SK-N-SH (cell line): ENCODE data around the gene CYSTM1. TPM values are rescaled to one million over a fixed set of nuclear protein-coding genes. Genes with fewer than 3 reads are reported as not detected.

Source experiments
- CTCF ChIA-PET: fragments of 300-600, 350-600 bp; formaldehyde crosslinking; extraction: SDS; loops from one replicate; lab custom pipeline; 2021; lab: Yijun Ruan, JAX
- POLR2A ChIA-PET: fragments of 350-600 bp; sonication (Branson Sonifier 250); formaldehyde crosslinking; extraction: SDS; loops from one replicate; lab custom pipeline; 2020; ENCODE audit warnings: antibody characterized with exemption, inconsistent platforms; lab: Yijun Ruan, JAX
- DNase-seq: peaks from one replicate; pipeline ENCODE4 v3.0.0; 2012
- H2AFZ ChIP-seq: fragments of 200-600 bp; sonication (generic); 2 replicates; pipeline ENCODE4 v1.8.1; 2016; ENCODE audit warnings: antibody characterized with exemption, mild to moderate bottlenecking, low read depth
- H3F3A ChIP-seq: fragments of 200-600 bp; sonication (generic); replicated peaks from 2 replicates; pipeline ENCODE3; 2016; ENCODE audit warnings: antibody characterized with exemption, mild to moderate bottlenecking; ENCODE audit not compliant: insufficient read depth
- H3K27ac ChIP-seq, 2 experiments: fragments of 200-500 bp in 1 of 2; fragments of 200-600 bp in 1 of 2; sonication (Bioruptor generic) in 1 of 2; sonication (generic), shearing (Covaris generic) in 1 of 2; 2 replicates each; pipeline versions ENCODE4 v1.5.1 to v1.6.1; 2014 to 2016; ENCODE audit warnings: low read depth in 2 of 2, inconsistent platforms in 1 of 2, low read length in 1 of 2, mild to moderate bottlenecking in 1 of 2, mixed read lengths in 1 of 2
- H3K27me3 ChIP-seq: fragments of 200-600 bp; sonication (generic), shearing (Covaris generic); 2 replicates; pipeline ENCODE4 v1.6.1; 2016; ENCODE audit warnings: mixed run types; ENCODE audit not compliant: insufficient read depth
- H3K36me3 ChIP-seq, 2 experiments: fragments of 200-500 bp in 1 of 2; fragments of 200-600 bp in 1 of 2; sonication (Bioruptor generic) in 1 of 2; sonication (generic) in 1 of 2; replicated peaks in 1 of 2; 2 replicates each; pipeline versions ENCODE3 to v1.5.1; 2014 to 2016; ENCODE audit warnings: low read length in 1 of 2, mild to moderate bottlenecking in 1 of 2; ENCODE audit not compliant: insufficient read depth in 2 of 2, control insufficient read depth in 1 of 2
- H3K4me1 ChIP-seq, 2 experiments: fragments of 200-500 bp in 1 of 2; fragments of 200-600 bp in 1 of 2; sonication (Bioruptor generic) in 1 of 2; sonication (generic), shearing (Covaris generic) in 1 of 2; 2 replicates each; pipeline versions ENCODE4 v1.5.1 to v1.6.1; 2014 to 2016; ENCODE audit warnings: low read depth in 1 of 2, low read length in 1 of 2, mixed run types in 1 of 2; ENCODE audit not compliant: insufficient read depth in 2 of 2, control insufficient read depth in 1 of 2
- H3K4me2 ChIP-seq: fragments of 200-600 bp; sonication (generic), shearing (Covaris generic); 2 replicates; pipeline ENCODE4 v1.6.1; 2017; ENCODE audit warnings: mixed run types
- H3K4me3 ChIP-seq, 2 experiments: fragments of 200-500 bp in 1 of 2; fragments of 200-600 bp in 1 of 2; sonication (Bioruptor generic) in 1 of 2; sonication (generic), shearing (Covaris generic) in 1 of 2; 2 replicates each; pipeline versions ENCODE4 v1.5.1 to v1.8.1; 2014 to 2016; ENCODE audit warnings: low read depth in 2 of 2, inconsistent platforms in 1 of 2, low read length in 1 of 2, mild to moderate bottlenecking in 1 of 2, mixed read lengths in 1 of 2, moderate library complexity in 1 of 2
- H3K79me2 ChIP-seq: fragments of 200-600 bp; sonication (generic); 2 replicates; pipeline ENCODE4 v1.8.1; 2017; ENCODE audit warnings: mild to moderate bottlenecking; ENCODE audit not compliant: insufficient read depth
- H3K9ac ChIP-seq: fragments of 200-600 bp; sonication (generic); 2 replicates; pipeline ENCODE4 v1.6.1; 2017; ENCODE audit warnings: mixed run types
- H3K9me2 ChIP-seq: fragments of 200-600 bp; sonication (generic); 2 replicates; pipeline ENCODE4 v1.6.1; 2017; ENCODE audit warnings: mixed run types
- H3K9me3 ChIP-seq: fragments of 200-600 bp; sonication (generic); 2 replicates; pipeline ENCODE4 v1.6.1; 2017; ENCODE audit warnings: mixed run types, mild to moderate bottlenecking, moderate library complexity
- H4K20me1 ChIP-seq: fragments of 200-600 bp; sonication (generic); 2 replicates; pipeline ENCODE4 v1.6.1; 2017; ENCODE audit warnings: mild to moderate bottlenecking, mixed run types; ENCODE audit not compliant: insufficient read depth
- EP300 ChIP-seq, 2 experiments: IDR thresholded peaks; 2 replicates each; pipeline versions ENCODE4 v1.4.0 to v1.6.1; 2012; ENCODE audit warnings: borderline replicate concordance in 1 of 2, low read depth in 1 of 2, low read length in 1 of 2
- EZH2phosphoT487 ChIP-seq: fragments of 200-600 bp; sonication (generic); IDR thresholded peaks from 2 replicates; pipeline ENCODE4 v1.6.1; 2017; ENCODE audit warnings: low read depth, mixed run types, mild to moderate bottlenecking, antibody characterized with exemption, moderate library complexity, borderline replicate concordance
- FOSL2 ChIP-seq: IDR thresholded peaks from 2 replicates; pipeline ENCODE4 v1.4.0; 2012; ENCODE audit warnings: low read depth, mild to moderate bottlenecking, moderate library complexity, borderline replicate concordance
- FOXJ3 ChIP-seq: sonication (generic); formaldehyde crosslinking; IDR thresholded peaks from 2 replicates; pipeline ENCODE4 v1.5.1; 2020; ENCODE audit warnings: mild to moderate bottlenecking, missing genetic modification reagents
- GABPA ChIP-seq: IDR thresholded peaks from 2 replicates; pipeline ENCODE4 v1.4.0; 2012; ENCODE audit warnings: low read depth, mild to moderate bottlenecking
- IRF3 ChIP-seq: fragments of 150-350 bp; IDR thresholded peaks from 2 replicates; pipeline ENCODE4 v1.6.1; 2016; ENCODE audit warnings: mild to moderate bottlenecking, low read depth, low read length
- MAX ChIP-seq: IDR thresholded peaks from 2 replicates; pipeline ENCODE4 v1.4.0; 2012; ENCODE audit warnings: low read depth
- MXI1 ChIP-seq: IDR thresholded peaks from 2 replicates; pipeline ENCODE4 v1.6.1; 2012; ENCODE audit warnings: mild to moderate bottlenecking, low read depth, low read length, improper control_type of control experiment
- NFIC ChIP-seq: IDR thresholded peaks from 2 replicates; pipeline ENCODE4 v1.4.0; 2012; ENCODE audit warnings: borderline replicate concordance
- POLR2AphosphoS5 ChIP-seq: IDR thresholded peaks from 2 replicates; pipeline ENCODE4 v1.6.1; 2012; ENCODE audit warnings: low read depth, low read length
- RFX5 ChIP-seq: IDR thresholded peaks from 2 replicates; pipeline ENCODE4 v1.6.1; 2012; ENCODE audit warnings: mild to moderate bottlenecking, improper control_type of control experiment, low read length
- RXRA ChIP-seq: IDR thresholded peaks from 2 replicates; pipeline ENCODE4 v1.4.0; 2012; ENCODE audit warnings: low read depth, mild to moderate bottlenecking, borderline replicate concordance
- SIN3A ChIP-seq: IDR thresholded peaks from 2 replicates; pipeline ENCODE4 v1.6.1; 2012; ENCODE audit warnings: low read depth, mild to moderate bottlenecking, low read length, moderate library complexity, borderline replicate concordance
- TAF1 ChIP-seq: IDR thresholded peaks from 2 replicates; pipeline ENCODE4 v1.6.1; 2012; ENCODE audit warnings: low read depth, mild to moderate bottlenecking, low read length, moderate library complexity, borderline replicate concordance
- TCF12 ChIP-seq: IDR thresholded peaks from 2 replicates; pipeline ENCODE4 v1.4.0; 2012
- TEAD4 ChIP-seq: IDR thresholded peaks from 2 replicates; pipeline ENCODE4 v1.4.0; 2012; ENCODE audit warnings: mild to moderate bottlenecking, borderline replicate concordance; ENCODE audit not compliant: insufficient read depth
- ZBTB33 ChIP-seq: IDR thresholded peaks from 2 replicates; pipeline ENCODE4 v1.4.0; 2012; ENCODE audit warnings: low read depth, borderline replicate concordance
- WGBS: methylation state at CpG from one replicate; pipeline ENCODE4 v1.1.6; 2017; ENCODE audit warnings: low lambda C conversion rate; 5-methylcytosine and 5-hydroxymethylcytosine counted together
- polyA plus RNA-seq, 3 experiments: library from polyadenylated mRNA; depleted of rRNA; stranded (reverse); fragments of >200 nt; gene quantifications; 2 replicates each; pipeline ENCODE4 v1.2.3, GENCODE V29; 2012
- TF ChIP-seq, protein P1 (sequence below): fragments of 200-600 bp; sonication (generic); IDR thresholded peaks from 2 replicates; pipeline ENCODE4 v1.6.1; 2017; ENCODE audit warnings: antibody characterized with exemption, mild to moderate bottlenecking, moderate library complexity

CYSTM1 gene
- polyA plus RNA-seq, 1 of the 3 experiments (the other 2 are of a cell fraction): 27.1 TPM

- TF ChIP-seq POLR2AphosphoS5: no peak
- no peak for TF ChIP-seq MAX
- TF ChIP-seq TAF1: no peak
- H3K9ac ChIP-seq: no peak overlapping the region
- POLR2A ChIA-PET: no interaction called here
- H3K9me2 ChIP-seq: no peaks in the 10 kb centered on the region
- no peaks in the 10 kb centered on the region for H3K27me3 ChIP-seq
- whole genome bisulfite sequencing: 100% methylated on average over 2 of the region's 2 CpGs
- peaks cover 7% of the 10 kb centered on the region for H3F3A ChIP-seq
- peaks cover 6 to 15% of the 10 kb centered on the region in 2 experiments; a peak in 3 of 4 replicates for H3K4me1 ChIP-seq
- no peak overlapping the region for H2AFZ ChIP-seq
- no peaks in the 10 kb centered on the region for H4K20me1 ChIP-seq
- no peak for DNase-seq
- no peaks in the 10 kb centered on the region for H3K9me3 ChIP-seq
- H3K79me2 ChIP-seq: no peaks in the 10 kb centered on the region; the same call in 1 of the 2 replicates
- H3K4me3 ChIP-seq: no peak overlapping the region
- H3K4me2 ChIP-seq: no peak overlapping the region
- CTCF ChIA-PET: interaction anchor here (0.8 to 2.6 kb wide), 3 partner anchors 14 to 17 kb away, joined by 3 to 9 read pairs (median 3); no protein-coding TSS in a partner anchor
- no peak overlapping the region for H3K27ac ChIP-seq
- no peaks in the 10 kb centered on the region for H3K36me3 ChIP-seq
Measured at GRCh38 chr5:140227046-140227445, 52.1 kb downstream of the CYSTM1 start.

DNA sequence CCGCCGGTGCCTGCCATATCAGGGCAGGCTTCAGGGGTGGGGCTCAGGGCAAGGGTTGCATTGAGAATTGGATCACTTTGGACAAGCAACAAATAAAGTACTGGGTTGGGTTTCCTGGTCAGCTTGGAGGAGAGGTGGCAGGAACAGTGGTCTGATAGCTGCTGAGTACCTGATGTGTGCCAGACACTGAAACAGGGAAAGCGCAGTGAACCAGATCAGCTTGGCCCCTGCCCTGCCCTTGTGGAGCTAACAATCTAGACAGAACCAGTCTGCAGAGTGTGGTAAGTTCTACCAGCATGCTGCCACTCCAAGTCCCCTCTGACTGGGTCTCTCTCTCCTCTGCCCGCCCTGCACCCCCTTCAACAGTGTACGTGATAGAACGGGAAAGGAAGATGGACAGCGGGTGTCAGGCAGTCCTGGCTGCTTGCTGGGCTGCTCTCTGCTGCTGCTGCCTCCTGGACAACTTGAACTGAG lies 53.4 kb downstream of the CYSTM1 start:
- over 99% methylated on average over 7 of the region's 7 CpGs for WGBS
- Histone ChIP-seq H3K9me3 (no peaks in the 10 kb centered on the region), H2AFZ (no peak overlapping the region), H3K9me2 (no peaks in the 10 kb centered on the region), H3K4me3 (no peak overlapping the region), H3K4me2 (no peak overlapping the region), H3K36me3 (no peaks in the 10 kb centered on the region), H3K79me2 (no peaks in the 10 kb centered on the region; the same call in 1 of the 2 replicates), H3K4me1 (peaks cover 5 to 6% of the 10 kb centered on the region in 2 experiments; a peak in 2 of 4 replicates), H3K9ac (no peak overlapping the region), H3K27me3 (no peaks in the 10 kb centered on the region), H3F3A (no peaks in the 10 kb centered on the region), H3K27ac (no peak overlapping the region), H4K20me1 (no peaks in the 10 kb centered on the region)
- POLR2A ChIA-PET: no interaction called here
- CTCF ChIA-PET: interaction anchor here (0.6 to 2.6 kb wide), 4 partner anchors 12 to 492 kb away, joined by 3 to 9 read pairs (median 3); no protein-coding TSS in a partner anchor
- TF ChIP-seq FOXJ3 (CRISPR knock-in tag) (no peak), RXRA (no peak), TCF12 (no peak), TEAD4 (no peak), GABPA (no peak), MXI1 (no peak), NFIC (no peak), ZBTB33 (no peak), EP300 (IDR thresholded peaks at IDR 0.05; ENCODE audit: borderline replicate concordance in 1 of 2, low read depth in 1 of 2, low read length in 1 of 2) (no peak), RFX5 (no peak), FOSL2 (no peak), IRF3 (no peak), SIN3A (no peak), EZH2phosphoT487 (no peak)
- TF ChIP-seq, protein P1, sequence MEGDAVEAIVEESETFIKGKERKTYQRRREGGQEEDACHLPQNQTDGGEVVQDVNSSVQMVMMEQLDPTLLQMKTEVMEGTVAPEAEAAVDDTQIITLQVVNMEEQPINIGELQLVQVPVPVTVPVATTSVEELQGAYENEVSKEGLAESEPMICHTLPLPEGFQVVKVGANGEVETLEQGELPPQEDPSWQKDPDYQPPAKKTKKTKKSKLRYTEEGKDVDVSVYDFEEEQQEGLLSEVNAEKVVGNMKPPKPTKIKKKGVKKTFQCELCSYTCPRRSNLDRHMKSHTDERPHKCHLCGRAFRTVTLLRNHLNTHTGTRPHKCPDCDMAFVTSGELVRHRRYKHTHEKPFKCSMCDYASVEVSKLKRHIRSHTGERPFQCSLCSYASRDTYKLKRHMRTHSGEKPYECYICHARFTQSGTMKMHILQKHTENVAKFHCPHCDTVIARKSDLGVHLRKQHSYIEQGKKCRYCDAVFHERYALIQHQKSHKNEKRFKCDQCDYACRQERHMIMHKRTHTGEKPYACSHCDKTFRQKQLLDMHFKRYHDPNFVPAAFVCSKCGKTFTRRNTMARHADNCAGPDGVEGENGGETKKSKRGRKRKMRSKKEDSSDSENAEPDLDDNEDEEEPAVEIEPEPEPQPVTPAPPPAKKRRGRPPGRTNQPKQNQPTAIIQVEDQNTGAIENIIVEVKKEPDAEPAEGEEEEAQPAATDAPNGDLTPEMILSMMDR: no peak
- no peak for DNase-seq
